Prostate gland (tissue), 2 donors: ENCODE data around the gene NUTM2F.

Experiments used
- CTCF ChIP-seq, 4 experiments: fragments of 200-600 bp in 2 of 4; fragments of 450-650 bp in 2 of 4; sonication (generic) in 2 of 4; IDR thresholded peaks; 1 replicate in 3 of 4; 2 replicates in 1 of 4; pipeline ENCODE4 v1.5.1; 2016 to 2019; ENCODE audit warnings: antibody characterized with exemption in 4 of 4, mild to moderate bottlenecking in 2 of 4, moderate library complexity in 2 of 4
- POLR2A ChIP-seq: fragments of 450-650 bp; IDR thresholded peaks from one replicate; pipeline ENCODE4 v1.6.1; 2016; ENCODE audit warnings: antibody characterized with exemption, mild to moderate bottlenecking
- POLR2AphosphoS5 ChIP-seq: sonication (generic); formaldehyde crosslinking; IDR thresholded peaks from one replicate; pipeline ENCODE4 v1.6.1; 2017; ENCODE audit warnings: antibody characterized with exemption

GRCh38 chr9:94270009-94270408, 58.4 kb downstream of the NUTM2F start:
- TF ChIP-seq POLR2AphosphoS5 (no peak), CTCF (IDR thresholded peaks at IDR 0.05) (no peak), POLR2A (no peak)
